Neural progenitor cell (in vitro differentiated cells): ENCODE results near the gene REG3G.
A peak's percentile ranks its signal among the peaks of the same experiment; 100 is the strongest.

Experiments
- EZH2 ChIP-seq: fragments of 200-600 bp; sonication (generic); IDR thresholded peaks from 2 replicates; pipeline ENCODE4 v1.6.1; 2017; ENCODE audit warnings: antibody characterized with exemption, mild to moderate bottlenecking, moderate library complexity
- TF ChIP-seq, protein P1 (sequence below): fragments of 200-600 bp; sonication (generic); IDR thresholded peaks from 2 replicates; pipeline ENCODE4 v1.5.1; 2017; ENCODE audit warnings: antibody characterized with exemption, mild to moderate bottlenecking

GRCh38 chr2:79041032-79041448, 15.5 kb downstream of the REG3G start:
- TF ChIP-seq, protein P1, sequence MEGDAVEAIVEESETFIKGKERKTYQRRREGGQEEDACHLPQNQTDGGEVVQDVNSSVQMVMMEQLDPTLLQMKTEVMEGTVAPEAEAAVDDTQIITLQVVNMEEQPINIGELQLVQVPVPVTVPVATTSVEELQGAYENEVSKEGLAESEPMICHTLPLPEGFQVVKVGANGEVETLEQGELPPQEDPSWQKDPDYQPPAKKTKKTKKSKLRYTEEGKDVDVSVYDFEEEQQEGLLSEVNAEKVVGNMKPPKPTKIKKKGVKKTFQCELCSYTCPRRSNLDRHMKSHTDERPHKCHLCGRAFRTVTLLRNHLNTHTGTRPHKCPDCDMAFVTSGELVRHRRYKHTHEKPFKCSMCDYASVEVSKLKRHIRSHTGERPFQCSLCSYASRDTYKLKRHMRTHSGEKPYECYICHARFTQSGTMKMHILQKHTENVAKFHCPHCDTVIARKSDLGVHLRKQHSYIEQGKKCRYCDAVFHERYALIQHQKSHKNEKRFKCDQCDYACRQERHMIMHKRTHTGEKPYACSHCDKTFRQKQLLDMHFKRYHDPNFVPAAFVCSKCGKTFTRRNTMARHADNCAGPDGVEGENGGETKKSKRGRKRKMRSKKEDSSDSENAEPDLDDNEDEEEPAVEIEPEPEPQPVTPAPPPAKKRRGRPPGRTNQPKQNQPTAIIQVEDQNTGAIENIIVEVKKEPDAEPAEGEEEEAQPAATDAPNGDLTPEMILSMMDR = peak; percentile 84
- no peak for TF ChIP-seq EZH2
